ENCODE results near the gene COLGALT1. TPM values are rescaled to one million over a fixed set of nuclear protein-coding genes. Genes with fewer than 3 reads are reported as not detected.

COLGALT1 gene
- polyA plus RNA-seq, 1 of the 3 experiments (the other 2 are of a cell fraction) = 83.8 TPM

- TF ChIP-seq USF2 (IDR thresholded peaks at IDR 0.05; ENCODE audit: borderline replicate concordance, low read depth, low read length) (no peak), PBX3 (IDR thresholded peaks at IDR 0.05) (no peak), POLR2AphosphoS5 (IDR thresholded peaks at IDR 0.05; ENCODE audit: low read depth, low read length) (no peak), ZBTB33 (IDR thresholded peaks at IDR 0.05; ENCODE audit: borderline replicate concordance, low read depth) (no peak)
These were observed 47.5 kb downstream of the COLGALT1 start (continued) for GRCh38 chr19:17602872-17603510.

GRCh38 chr19:17604372-17605025 is 49.0 kb downstream of the COLGALT1 start:
- no peak for DNase-seq
- Histone ChIP-seq H3K9ac (no peak overlapping the region), H3F3A (replicated peaks; ENCODE audit: insufficient read depth) (no peaks in the 10 kb centered on the region), H3K27ac (ENCODE audit: low read depth in 2 of 2, low read length in 1 of 2) (no peak overlapping the region), H2AFZ (ENCODE audit: low read depth) (no peak overlapping the region), H3K4me2 (no peak overlapping the region), H3K9me3 (no peaks in the 10 kb centered on the region), H3K79me2 (ENCODE audit: insufficient read depth) (no peaks in the 10 kb centered on the region), H3K4me1 (ENCODE audit: control insufficient read depth in 1 of 2, insufficient read depth in 2 of 2, low read depth in 1 of 2, low read length in 1 of 2) (peaks cover 0 to 14% of the 10 kb centered on the region in 2 experiments; a peak in 1 of 4 replicates), H3K4me3 (ENCODE audit: low read depth in 2 of 2, low read length in 1 of 2) (no peak overlapping the region), H4K20me1 (ENCODE audit: insufficient read depth) (no peaks in the 10 kb centered on the region), H3K27me3 (ENCODE audit: insufficient read depth) (peaks cover 40% of the 10 kb centered on the region; the same call in 1 of the 2 replicates), H3K36me3 (replicated peaks in 1 of 2; ENCODE audit: control insufficient read depth in 1 of 2, insufficient read depth in 2 of 2, low read length in 1 of 2) (no peaks in the 10 kb centered on the region), H3K9me2 (no peaks in the 10 kb centered on the region)
- WGBS (ENCODE audit: low lambda C conversion rate) = 73% methylated on average over 8 of the region's 8 CpGs
- ChIA-PET POLR2A (no interaction called here), CTCF (interaction anchor here (0.8 to 1.7 kb wide), 7 partner anchors 16 to 180 kb away, joined by 3 to 6 read pairs (median 3); no protein-coding TSS in a partner anchor)
- TF ChIP-seq REST (IDR thresholded peaks at IDR 0.05; ENCODE audit: low read depth, low read length) (no peak), FOXM1 (IDR thresholded peaks at IDR 0.05; ENCODE audit: low read depth) (no peak)

All from SK-N-SH (cell line).